Mesothelial cell of epicardium (in vitro differentiated cells): Measurements from ENCODE around the gene STAC. TPM values are rescaled to one million over a fixed set of nuclear protein-coding genes. Genes with fewer than 3 reads are reported as not detected.
"Not testable (repeated sequence)": the region's sequence is repeated elsewhere in the genome, so short reads cannot be mapped to it uniquely, and the experiment has no call there.

ENCODE experiments used
- DNase-seq, 2 experiments: peaks; one replicate each; pipeline ENCODE4 v3.0.0; 2021; ENCODE audit warnings: low spot score in 2 of 2; ENCODE audit not compliant: unreplicated experiment in 2 of 2
- H3K27ac Mint-ChIP-seq: 2 replicates; pipeline ENCODE4 v1.8.0; 2021; ENCODE audit warnings: mixed read lengths
- H3K27me3 Mint-ChIP-seq: 2 replicates; pipeline ENCODE4 v1.8.0; 2021; ENCODE audit warnings: low read depth, mixed read lengths
- H3K36me3 Mint-ChIP-seq: 2 replicates; pipeline ENCODE4 v1.8.0; 2021; ENCODE audit warnings: mixed read lengths
- H3K4me1 Mint-ChIP-seq: 2 replicates; pipeline ENCODE4 v1.8.0; 2021; ENCODE audit warnings: mixed read lengths
- H3K4me3 Mint-ChIP-seq: 2 replicates; pipeline ENCODE4 v1.8.0; 2021; ENCODE audit warnings: mild to moderate bottlenecking, moderate library complexity, mixed read lengths
- H3K9me3 Mint-ChIP-seq: 2 replicates; pipeline ENCODE4 v1.8.0; 2021; ENCODE audit warnings: mixed read lengths
- CTCF ChIP-seq: fragments of 200-600 bp; sonication (generic); IDR thresholded peaks from one replicate; pipeline ENCODE4 v1.5.0; 2021; ENCODE audit warnings: antibody characterized with exemption; ENCODE audit not compliant: unreplicated experiment
- total RNA-seq: library from RNA; stranded (reverse); gene quantifications from 3 replicates; pipeline ENCODE4 v1.2.1, GENCODE V29; 2021

The STAC gene
- total RNA-seq, 1 donor from 2014 or later = 1.9 TPM

- Mint-ChIP-seq H3K27ac (no peak overlapping the region), H3K9me3 (no peaks in the 10 kb centered on the region), H3K4me1 (peaks cover 26% of the 10 kb centered on the region), H3K4me3 (no peak overlapping the region), H3K36me3 (no peaks in the 10 kb centered on the region), H3K27me3 (peaks cover 57% of the 10 kb centered on the region)
- TF ChIP-seq CTCF = no peak
- DNase-seq = no peak
These were observed 177.6 kb downstream of the STAC start for GRCh38 chr3:36557708-36558421.

- no peak overlapping the region for H3K4me3 Mint-ChIP-seq
- DNase-seq = no peak
- H3K4me1 Mint-ChIP-seq = peaks cover 26% of the 10 kb centered on the region
- no peak for TF ChIP-seq CTCF
- H3K27me3 Mint-ChIP-seq = peaks cover 53% of the 10 kb centered on the region
- H3K9me3 Mint-ChIP-seq = no peaks in the 10 kb centered on the region
- H3K36me3 Mint-ChIP-seq = no peaks in the 10 kb centered on the region
- no peak overlapping the region for H3K27ac Mint-ChIP-seq
These were observed 178.7 kb downstream of the STAC start for GRCh38 chr3:36558961-36559360.

- TF ChIP-seq CTCF = no peak
- no peaks in the 10 kb centered on the region for H3K36me3 Mint-ChIP-seq
- H3K27ac Mint-ChIP-seq = no peak overlapping the region
- H3K27me3 Mint-ChIP-seq = peaks cover 46% of the 10 kb centered on the region
- peaks cover 22% of the 10 kb centered on the region for H3K4me1 Mint-ChIP-seq
- no peak for DNase-seq
- H3K9me3 Mint-ChIP-seq = peaks cover 3% of the 10 kb centered on the region
- no peak overlapping the region for H3K4me3 Mint-ChIP-seq
These were observed 180.4 kb downstream of the STAC start for GRCh38 chr3:36560685-36561084.

- Mint-ChIP-seq H3K27me3 (peaks cover 41% of the 10 kb centered on the region), H3K27ac (no peak overlapping the region), H3K9me3 (peaks cover 5% of the 10 kb centered on the region), H3K4me3 (no peak overlapping the region), H3K4me1 (peaks cover 19% of the 10 kb centered on the region), H3K36me3 (no peaks in the 10 kb centered on the region)
- no peak for DNase-seq
- TF ChIP-seq CTCF = no peak
These were observed 181.3 kb downstream of the STAC start for GRCh38 chr3:36561601-36562000.

DNA sequence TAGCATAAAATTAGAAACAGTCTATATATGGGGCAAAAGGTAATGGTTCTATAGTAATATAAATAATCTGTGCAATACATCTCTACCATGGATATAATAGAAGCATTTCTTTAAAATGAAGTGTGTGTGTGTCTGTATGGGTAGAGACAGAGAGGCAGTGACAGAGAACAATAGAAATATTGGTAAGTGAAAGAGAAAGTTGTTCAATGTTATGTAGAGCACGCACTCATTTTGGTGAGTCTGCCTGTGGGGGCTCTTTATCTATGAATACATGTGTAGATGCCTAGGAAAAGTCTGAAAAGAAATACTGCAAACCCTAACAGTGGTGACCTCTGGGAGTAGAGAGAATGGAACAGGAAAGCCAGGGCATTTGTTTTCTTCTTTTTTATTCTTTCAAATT lies 182.6 kb downstream of the STAC start:
- peaks cover 11% of the 10 kb centered on the region for H3K9me3 Mint-ChIP-seq
- H3K4me3 Mint-ChIP-seq = no peak overlapping the region
- no peak for TF ChIP-seq CTCF
- H3K27ac Mint-ChIP-seq = no peak overlapping the region
- DNase-seq = no peak
- no peaks in the 10 kb centered on the region for H3K36me3 Mint-ChIP-seq
- peaks cover 9% of the 10 kb centered on the region for H3K4me1 Mint-ChIP-seq
- H3K27me3 Mint-ChIP-seq = peaks cover 38% of the 10 kb centered on the region

- TF ChIP-seq CTCF = no peak
- Mint-ChIP-seq H3K36me3 (no peaks in the 10 kb centered on the region), H3K27ac (no peak overlapping the region), H3K9me3 (peaks cover 44% of the 10 kb centered on the region), H3K4me1 (no peaks in the 10 kb centered on the region), H3K4me3 (no peak overlapping the region), H3K27me3 (peaks cover 5% of the 10 kb centered on the region)
- no peak for DNase-seq
These were observed 194.9 kb downstream of the STAC start for GRCh38 chr3:36575241-36575640.

GRCh38 chr3:36578418-36578817 lies 198.1 kb downstream of the STAC start:
- H3K4me1 Mint-ChIP-seq, H3K27me3 Mint-ChIP-seq, H3K4me3 Mint-ChIP-seq, H3K27ac Mint-ChIP-seq, H3K36me3 Mint-ChIP-seq, DNase-seq: not testable (repeated sequence)
- peaks cover 53% of the 10 kb centered on the region for H3K9me3 Mint-ChIP-seq
